ENCODE results near the gene SCN3B. TPM values are rescaled to one million over a fixed set of nuclear protein-coding genes. Genes with fewer than 3 reads are reported as not detected.

SCN3B gene
- total and polyA plus RNA-seq, 9 of the 15 experiments (the other 6 are each of a cell fraction or from before 2014, with no cell fraction given) = 0.01 to 0.15 (median 0.04) TPM; not detected in 6

DNA sequence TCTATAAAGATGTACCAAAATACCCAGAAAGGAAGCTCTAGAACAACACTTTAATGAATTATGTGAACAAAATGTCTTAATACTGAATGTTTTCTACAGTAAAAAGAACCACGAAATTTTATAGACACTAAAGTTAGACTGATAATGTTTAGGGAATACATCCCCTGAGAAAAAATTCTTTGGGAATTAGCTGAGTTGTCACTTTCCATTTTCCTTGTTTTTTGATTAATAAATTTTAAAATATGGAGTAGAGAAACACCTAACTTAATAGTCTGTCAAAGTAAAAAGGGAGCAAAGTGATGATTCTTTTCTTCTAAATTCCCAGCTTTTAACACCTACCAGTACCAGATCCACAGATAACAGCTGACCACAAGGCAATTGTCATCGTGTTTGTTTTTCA, 23.1 kb upstream of the SCN3B start:
- ChIA-PET CTCF (ENCODE audit: low intra/inter-chr PET ratio) (no interaction called here), POLR2A (no interaction called here)
- Histone ChIP-seq H3K4me1 (replicated peaks in 1 of 2; ENCODE audit: control insufficient read depth in 2 of 2, insufficient read depth in 2 of 2, low read length in 2 of 2) (no peaks in the 10 kb centered on the region), H3K4me3 (no peak overlapping the region), H3K79me2 (ENCODE audit: control insufficient read depth, insufficient read depth, low read length) (no peaks in the 10 kb centered on the region), H2AFZ (ENCODE audit: low read depth, low read length) (no peak overlapping the region), H3K27me3 (ENCODE audit: control insufficient read depth in 2 of 2, insufficient read depth in 2 of 2, low read length in 2 of 2) (no peaks in the 10 kb centered on the region), H3K4me2 (ENCODE audit: insufficient read depth, low read length) (no peak overlapping the region), H3K9ac (ENCODE audit: insufficient read depth in 1 of 2, low read depth in 2 of 2, low read length in 2 of 2) (no peak overlapping the region), H4K20me1 (replicated peaks; ENCODE audit: control insufficient read depth, insufficient read depth, low read length) (no peaks in the 10 kb centered on the region), H3K27ac (ENCODE audit: extremely low read depth, low read depth, low read length) (no peak overlapping the region), H3K9me1 (ENCODE audit: control insufficient read depth, insufficient read depth, low read length) (no peaks in the 10 kb centered on the region), H3K36me3 (ENCODE audit: control insufficient read depth, insufficient read depth, low read length) (no peaks in the 10 kb centered on the region), H3K9me3 (replicated peaks; ENCODE audit: control insufficient read depth, insufficient read depth, low read depth, low read length) (no peaks in the 10 kb centered on the region)
- intact Hi-C loops (cut with micrococcal nuclease) (no loop called here), in situ Hi-C loops (cut with MboI) (no loop called here)
- DNase-seq (ENCODE audit: extremely low read depth in 1 of 4, low spot score in 3 of 4) = no peak
- TF ChIP-seq NR2C1 (IDR thresholded peaks at IDR 0.05) (no peak), NR2C1 (tag; IDR thresholded peaks at IDR 0.05) (no peak), C11orf30 (IDR thresholded peaks at IDR 0.05; ENCODE audit: low read depth) (peak; percentile 32; the same call in 1 of the 2 replicates), ZNF316 (IDR thresholded peaks at IDR 0.05) (peak; percentile 61; the same call in 1 of the 2 replicates)
- 0% methylated on average over 2 of the region's 2 CpGs for WGBS (ENCODE audit: insufficient coverage, low coverage, missing lambda C conversion rate)
- no peak for ATAC-seq
- no peak for FAIRE-seq
- BruUV-seq (replicated peaks) = no TSS peak

DNA sequence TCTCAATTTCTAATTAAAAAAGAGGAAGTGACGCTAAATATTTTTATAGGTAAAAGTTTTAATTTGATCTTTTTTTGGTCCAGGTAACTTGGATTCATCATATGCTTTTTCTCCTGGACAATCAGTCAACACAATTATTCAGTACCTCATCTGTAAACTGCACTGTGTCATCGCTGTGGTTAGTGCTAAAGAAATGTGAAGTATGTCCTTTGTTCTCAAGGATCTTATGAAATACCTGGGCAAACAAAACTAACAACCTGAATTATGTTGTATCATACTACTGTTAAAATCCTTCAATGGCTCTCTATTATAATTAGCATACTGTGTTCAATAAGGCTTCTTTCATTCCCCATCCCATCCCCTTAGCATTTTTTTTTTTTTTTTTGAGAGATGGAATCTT, 19.9 kb upstream of the SCN3B start:
- POLR2A ChIA-PET = no interaction called here
- H3K27me3 ChIP-seq (ENCODE audit: control insufficient read depth in 2 of 2, insufficient read depth in 2 of 2, low read length in 2 of 2) = peaks cover 0 to 5% of the 10 kb centered on the region in 2 experiments; a peak in 2 of 5 replicates
- no peak for FAIRE-seq
- no peak overlapping the region for H2AFZ ChIP-seq (ENCODE audit: low read depth, low read length)
- H3K4me3 ChIP-seq = no peak overlapping the region
- intact Hi-C loops (cut with micrococcal nuclease) = no loop called here
- H3K4me2 ChIP-seq (ENCODE audit: insufficient read depth, low read length) = no peak overlapping the region
- no peaks in the 10 kb centered on the region for H3K79me2 ChIP-seq (ENCODE audit: control insufficient read depth, insufficient read depth, low read length)
- ATAC-seq = no peak
- H3K9me3 ChIP-seq (replicated peaks; ENCODE audit: control insufficient read depth, insufficient read depth, low read depth, low read length) = no peaks in the 10 kb centered on the region; the same call in 1 of the 2 replicates
- BruUV-seq (replicated peaks) = no TSS peak
- no peak overlapping the region for H3K9ac ChIP-seq (ENCODE audit: insufficient read depth in 1 of 2, low read depth in 2 of 2, low read length in 2 of 2)
- CTCF ChIA-PET (ENCODE audit: low intra/inter-chr PET ratio) = no interaction called here
- no peaks in the 10 kb centered on the region for H3K9me1 ChIP-seq (ENCODE audit: control insufficient read depth, insufficient read depth, low read length)
- no peak for DNase-seq (ENCODE audit: extremely low read depth in 1 of 4, low spot score in 3 of 4)
- TF ChIP-seq NELFE (IDR thresholded peaks at IDR 0.05; ENCODE audit: insufficient read depth, insufficient read length) (no peak), SPI1 (IDR thresholded peaks at IDR 0.05; ENCODE audit: borderline replicate concordance, low read depth, low read length) (0 out of 2 replicates have a peak, but pooled peaks have one; percentile 28)
- no peak overlapping the region for H3K27ac ChIP-seq (ENCODE audit: extremely low read depth, low read depth, low read length)
- no peaks in the 10 kb centered on the region for H4K20me1 ChIP-seq (replicated peaks; ENCODE audit: control insufficient read depth, insufficient read depth, low read length)
- 3% methylated on average over 2 of the region's 2 CpGs for WGBS (ENCODE audit: insufficient coverage, low coverage, missing lambda C conversion rate)
- no peaks in the 10 kb centered on the region for H3K4me1 ChIP-seq (replicated peaks in 1 of 2; ENCODE audit: control insufficient read depth in 2 of 2, insufficient read depth in 2 of 2, low read length in 2 of 2)
- in situ Hi-C loops (cut with MboI) = no loop called here
- H3K36me3 ChIP-seq (ENCODE audit: control insufficient read depth, insufficient read depth, low read length) = no peaks in the 10 kb centered on the region
